ENCODE results near the gene FAM13A. TPM values are rescaled to one million over a fixed set of nuclear protein-coding genes. Genes with fewer than 3 reads are reported as not detected.
A peak's percentile ranks its signal among the peaks of the same experiment; 100 is the strongest.
"Not testable (repeated sequence)": the region's sequence is repeated elsewhere in the genome, so short reads cannot be mapped to it uniquely, and the experiment has no call there.

The FAM13A gene
- total RNA-seq, 1 donor from 2014 or later: 57.7 TPM

GRCh38 chr4:88908521-88908920, 148.5 kb downstream of the FAM13A start:
- DNase-seq (ENCODE audit: low spot score in 2 of 2, unreplicated experiment in 2 of 2): no peak
- H3K4me3 Mint-ChIP-seq: no peak overlapping the region
- no peak for TF ChIP-seq CTCF (IDR thresholded peaks at IDR 0.05; ENCODE audit: unreplicated experiment)
- peaks cover 9% of the 10 kb centered on the region for H3K9me3 Mint-ChIP-seq
- peak overlapping the region; percentile 81 for H3K27ac Mint-ChIP-seq
- no peaks in the 10 kb centered on the region for H3K27me3 Mint-ChIP-seq (ENCODE audit: low read depth)
- H3K4me1 Mint-ChIP-seq: peaks cover 15% of the 10 kb centered on the region
- peaks cover 15% of the 10 kb centered on the region for H3K36me3 Mint-ChIP-seq

GRCh38 chr4:88908003-88908402, 149.0 kb downstream of the FAM13A start:
- Mint-ChIP-seq H3K27me3 (ENCODE audit: low read depth) (no peaks in the 10 kb centered on the region), H3K27ac (no peak overlapping the region), H3K9me3 (peaks cover 14% of the 10 kb centered on the region), H3K4me1 (peaks cover 15% of the 10 kb centered on the region), H3K36me3 (peaks cover 20% of the 10 kb centered on the region), H3K4me3 (no peak overlapping the region)
- DNase-seq (ENCODE audit: low spot score in 2 of 2, unreplicated experiment in 2 of 2): no peak
- TF ChIP-seq CTCF (IDR thresholded peaks at IDR 0.05; ENCODE audit: unreplicated experiment): no peak

GRCh38 chr4:88907478-88907877, 149.5 kb downstream of the FAM13A start:
- peaks cover 25% of the 10 kb centered on the region for H3K36me3 Mint-ChIP-seq
- peaks cover 20% of the 10 kb centered on the region for H3K9me3 Mint-ChIP-seq
- H3K4me1 Mint-ChIP-seq: peaks cover 15% of the 10 kb centered on the region
- H3K27me3 Mint-ChIP-seq (ENCODE audit: low read depth): no peaks in the 10 kb centered on the region
- H3K4me3 Mint-ChIP-seq: no peak overlapping the region
- no peak overlapping the region for H3K27ac Mint-ChIP-seq
- no peak for TF ChIP-seq CTCF (IDR thresholded peaks at IDR 0.05; ENCODE audit: unreplicated experiment)
- no peak for DNase-seq (ENCODE audit: low spot score in 2 of 2, unreplicated experiment in 2 of 2)

GRCh38 chr4:88904240-88904639, 152.7 kb downstream of the FAM13A start:
- not testable (repeated sequence) for H3K4me3 Mint-ChIP-seq; H3K27me3 Mint-ChIP-seq (ENCODE audit: low read depth); DNase-seq (ENCODE audit: low spot score in 2 of 2, unreplicated experiment in 2 of 2); H3K27ac Mint-ChIP-seq
- Mint-ChIP-seq H3K36me3 (peaks cover 56% of the 10 kb centered on the region), H3K4me1 (peaks cover 15% of the 10 kb centered on the region), H3K9me3 (peaks cover 49% of the 10 kb centered on the region)

GRCh38 chr4:88900432-88900831, 156.6 kb downstream of the FAM13A start:
- Mint-ChIP-seq H3K4me1 (no peaks in the 10 kb centered on the region), H3K36me3 (peaks cover 63% of the 10 kb centered on the region), H3K27ac (no peak overlapping the region), H3K27me3 (ENCODE audit: low read depth) (no peaks in the 10 kb centered on the region), H3K4me3 (no peak overlapping the region), H3K9me3 (peaks cover 49% of the 10 kb centered on the region)
- DNase-seq (ENCODE audit: low spot score in 2 of 2, unreplicated experiment in 2 of 2): no peak
- no peak for TF ChIP-seq CTCF (IDR thresholded peaks at IDR 0.05; ENCODE audit: unreplicated experiment)

GRCh38 chr4:88897752-88898151, 159.2 kb downstream of the FAM13A start:
- Mint-ChIP-seq H3K27me3 (ENCODE audit: low read depth) (no peaks in the 10 kb centered on the region), H3K4me1 (no peaks in the 10 kb centered on the region), H3K4me3 (no peak overlapping the region), H3K9me3 (peaks cover 32% of the 10 kb centered on the region), H3K36me3 (peaks cover 47% of the 10 kb centered on the region), H3K27ac (no peak overlapping the region)
- no peak for TF ChIP-seq CTCF (IDR thresholded peaks at IDR 0.05; ENCODE audit: unreplicated experiment)
- no peak for DNase-seq (ENCODE audit: low spot score in 2 of 2, unreplicated experiment in 2 of 2)

Measured in mesothelial cell of epicardium (in vitro differentiated cells).